Calu3 (cell line): Measurements from ENCODE around the gene HIVEP3. TPM values are rescaled to one million over a fixed set of nuclear protein-coding genes. Genes with fewer than 3 reads are reported as not detected.

Source experiments
- BruUV-seq: library from RNA; stranded (reverse); fragments of 400-500 nt; replicated peaks from 2 replicates; lab custom pipeline; 2021; lab: Mats Ljungman, UMichigan
- CTCF ChIA-PET: fragments of 300-600 bp; sonication (Branson Sonifier 250); formaldehyde crosslinking; loops from one replicate; lab custom pipeline; 2022; ENCODE audit warnings: antibody characterized with exemption; lab: Charles Lee
- DNase-seq: peaks from one replicate; pipeline ENCODE4 v3.0.0; 2022
- H3K27ac Mint-ChIP-seq: one replicate; pipeline ENCODE4 v1.8.0; 2022; ENCODE audit warnings: mixed read lengths; ENCODE audit not compliant: unreplicated experiment
- H3K27me3 Mint-ChIP-seq: one replicate; pipeline ENCODE4 v1.8.0; 2022; ENCODE audit warnings: mixed read lengths; ENCODE audit not compliant: unreplicated experiment
- H3K36me3 Mint-ChIP-seq: one replicate; pipeline ENCODE4 v1.8.0; 2022; ENCODE audit warnings: mild to moderate bottlenecking, moderate library complexity, mixed read lengths; ENCODE audit not compliant: insufficient read depth, unreplicated experiment
- H3K4me1 Mint-ChIP-seq: one replicate; pipeline ENCODE4 v1.8.0; 2022; ENCODE audit warnings: mild to moderate bottlenecking, low read depth, mixed read lengths; ENCODE audit not compliant: unreplicated experiment
- H3K4me3 Mint-ChIP-seq: one replicate; pipeline ENCODE4 v1.8.0; 2022; ENCODE audit warnings: mild to moderate bottlenecking, low read depth, moderate library complexity, mixed read lengths; ENCODE audit not compliant: unreplicated experiment
- H3K9me3 Mint-ChIP-seq: one replicate; pipeline ENCODE4 v1.8.0; 2022; ENCODE audit warnings: low read depth, mixed read lengths; ENCODE audit not compliant: unreplicated experiment
- intact Hi-C: fragments of 100-400 bp; cut with micrococcal nuclease; formaldehyde crosslinking; loops from one replicate; pipeline ENCODE4 v1.10.0; 2022; ENCODE audit not compliant: unreplicated experiment
- total RNA-seq: library from RNA; stranded (reverse); gene quantifications from 2 replicates; pipeline ENCODE4 v1.2.3, GENCODE V29; 2022
- TF ChIP-seq, protein P1 (sequence below): fragments of 200-600 bp; IDR thresholded peaks from one replicate; pipeline ENCODE4 v1.8.0; 2022; ENCODE audit warnings: antibody characterized with exemption; ENCODE audit not compliant: unreplicated experiment

The HIVEP3 gene
- total RNA-seq, 1 experiment from 2014 or later: 9.0 TPM

DNA sequence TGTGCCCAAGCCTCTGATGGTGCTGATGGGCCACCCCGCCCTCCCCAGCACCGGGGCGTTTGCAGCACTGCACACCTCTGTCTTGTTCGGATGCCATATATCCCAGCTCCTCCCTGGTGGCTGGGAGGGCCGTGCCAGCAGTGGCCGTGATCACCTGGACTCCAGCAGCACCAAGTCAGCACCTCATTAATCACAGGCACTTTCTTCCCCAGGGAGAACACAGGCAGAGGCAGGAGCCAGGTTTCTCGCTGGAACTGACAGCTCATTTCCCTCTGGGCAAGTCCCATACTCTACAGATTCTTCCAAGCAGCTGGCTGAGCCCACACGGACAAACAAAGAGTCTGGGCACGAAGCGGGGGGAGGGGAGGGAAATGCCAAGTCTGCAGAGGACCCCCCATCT, 292.6 kb downstream of the HIVEP3 start:
- no peaks in the 10 kb centered on the region for H3K36me3 Mint-ChIP-seq
- H3K4me3 Mint-ChIP-seq: no peak overlapping the region
- H3K27ac Mint-ChIP-seq: no peak overlapping the region
- intact Hi-C loops: no loop called here
- CTCF ChIA-PET: no interaction called here
- TF ChIP-seq, protein P1, sequence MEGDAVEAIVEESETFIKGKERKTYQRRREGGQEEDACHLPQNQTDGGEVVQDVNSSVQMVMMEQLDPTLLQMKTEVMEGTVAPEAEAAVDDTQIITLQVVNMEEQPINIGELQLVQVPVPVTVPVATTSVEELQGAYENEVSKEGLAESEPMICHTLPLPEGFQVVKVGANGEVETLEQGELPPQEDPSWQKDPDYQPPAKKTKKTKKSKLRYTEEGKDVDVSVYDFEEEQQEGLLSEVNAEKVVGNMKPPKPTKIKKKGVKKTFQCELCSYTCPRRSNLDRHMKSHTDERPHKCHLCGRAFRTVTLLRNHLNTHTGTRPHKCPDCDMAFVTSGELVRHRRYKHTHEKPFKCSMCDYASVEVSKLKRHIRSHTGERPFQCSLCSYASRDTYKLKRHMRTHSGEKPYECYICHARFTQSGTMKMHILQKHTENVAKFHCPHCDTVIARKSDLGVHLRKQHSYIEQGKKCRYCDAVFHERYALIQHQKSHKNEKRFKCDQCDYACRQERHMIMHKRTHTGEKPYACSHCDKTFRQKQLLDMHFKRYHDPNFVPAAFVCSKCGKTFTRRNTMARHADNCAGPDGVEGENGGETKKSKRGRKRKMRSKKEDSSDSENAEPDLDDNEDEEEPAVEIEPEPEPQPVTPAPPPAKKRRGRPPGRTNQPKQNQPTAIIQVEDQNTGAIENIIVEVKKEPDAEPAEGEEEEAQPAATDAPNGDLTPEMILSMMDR: no peak
- H3K4me1 Mint-ChIP-seq: peaks cover 8% of the 10 kb centered on the region
- BruUV-seq: no TSS peak
- H3K27me3 Mint-ChIP-seq: peaks cover 12% of the 10 kb centered on the region
- no peaks in the 10 kb centered on the region for H3K9me3 Mint-ChIP-seq
- no peak for DNase-seq

DNA sequence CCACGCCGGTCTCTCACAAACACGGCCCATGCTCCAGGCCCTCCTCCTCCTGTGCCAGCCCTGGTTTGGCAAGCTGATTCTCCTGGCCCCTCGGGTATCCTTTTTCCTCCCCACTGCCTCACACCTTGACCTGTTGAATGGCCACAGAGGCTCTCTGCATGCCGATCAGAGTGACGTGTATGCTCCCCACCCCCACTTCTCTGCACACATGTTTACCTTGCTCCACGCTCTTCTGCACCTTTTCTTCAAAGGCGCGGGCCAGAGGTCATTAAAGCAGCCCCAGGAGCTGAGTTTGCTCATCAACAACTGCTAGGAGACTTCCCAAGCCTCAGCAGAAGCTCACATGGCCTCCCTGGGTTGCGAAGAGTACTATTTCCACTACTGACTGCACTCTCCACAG, 295.0 kb downstream of the HIVEP3 start:
- Mint-ChIP-seq H3K4me3 (no peak overlapping the region), H3K27me3 (peaks cover 13% of the 10 kb centered on the region), H3K27ac (no peak overlapping the region), H3K36me3 (no peaks in the 10 kb centered on the region), H3K9me3 (no peaks in the 10 kb centered on the region), H3K4me1 (peaks cover 8% of the 10 kb centered on the region)
- no TSS peak for BruUV-seq
- CTCF ChIA-PET: no interaction called here
- no peak for DNase-seq
- intact Hi-C loops: no loop called here
- TF ChIP-seq, protein P1: no peak

DNA sequence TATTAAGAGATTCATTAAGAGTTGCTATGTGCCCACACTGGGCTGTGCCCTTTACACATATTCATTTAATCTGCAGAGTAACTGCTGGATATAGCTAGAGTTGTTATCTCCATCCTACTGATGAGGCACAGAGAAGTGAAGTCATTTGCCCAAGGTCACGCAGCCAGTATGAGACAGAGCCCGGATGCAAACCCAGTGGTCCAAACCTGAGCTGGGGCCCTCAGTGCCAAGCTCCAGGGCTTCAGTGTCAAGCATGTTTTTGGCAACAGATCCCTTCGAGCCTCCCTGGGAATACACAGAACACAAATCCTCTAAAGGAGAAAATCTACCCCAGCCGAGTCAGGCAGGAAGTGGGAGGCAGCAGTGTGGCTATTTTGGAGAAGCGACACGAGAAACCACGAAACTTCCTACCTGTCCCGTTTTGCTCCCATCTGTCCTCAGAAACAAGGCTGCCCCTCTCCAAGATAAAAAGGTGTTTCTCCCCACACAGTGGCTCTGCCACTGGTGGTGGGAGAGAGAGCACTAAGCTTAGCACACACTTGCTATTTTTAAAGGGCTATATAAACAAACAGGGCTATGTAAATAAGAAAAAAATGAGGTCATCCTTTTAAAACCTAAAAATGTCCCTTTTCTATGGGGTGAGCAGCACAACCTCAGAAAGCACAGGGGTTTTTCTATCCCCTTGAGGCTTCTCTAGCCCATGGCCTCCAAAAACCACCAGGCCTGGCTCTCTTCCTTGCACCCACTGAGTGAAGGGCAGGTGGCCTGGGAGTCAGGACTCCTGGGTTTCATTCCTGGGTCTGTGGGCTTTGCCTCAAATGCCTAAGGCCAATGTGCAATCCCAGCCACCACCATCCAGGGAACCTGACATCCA, 295.6 kb downstream of the HIVEP3 start:
- H3K9me3 Mint-ChIP-seq: no peaks in the 10 kb centered on the region
- H3K27ac Mint-ChIP-seq: no peak overlapping the region
- H3K27me3 Mint-ChIP-seq: peaks cover 13% of the 10 kb centered on the region
- CTCF ChIA-PET: interaction anchor here (0.9 kb wide), 1 partner anchor 80 kb away, joined by 3 read pairs; no protein-coding TSS in a partner anchor
- intact Hi-C loops: no loop called here
- no TSS peak for BruUV-seq
- no peak for DNase-seq
- H3K4me3 Mint-ChIP-seq: no peak overlapping the region
- TF ChIP-seq, protein P1: no peak
- H3K4me1 Mint-ChIP-seq: peaks cover 8% of the 10 kb centered on the region
- no peaks in the 10 kb centered on the region for H3K36me3 Mint-ChIP-seq

DNA sequence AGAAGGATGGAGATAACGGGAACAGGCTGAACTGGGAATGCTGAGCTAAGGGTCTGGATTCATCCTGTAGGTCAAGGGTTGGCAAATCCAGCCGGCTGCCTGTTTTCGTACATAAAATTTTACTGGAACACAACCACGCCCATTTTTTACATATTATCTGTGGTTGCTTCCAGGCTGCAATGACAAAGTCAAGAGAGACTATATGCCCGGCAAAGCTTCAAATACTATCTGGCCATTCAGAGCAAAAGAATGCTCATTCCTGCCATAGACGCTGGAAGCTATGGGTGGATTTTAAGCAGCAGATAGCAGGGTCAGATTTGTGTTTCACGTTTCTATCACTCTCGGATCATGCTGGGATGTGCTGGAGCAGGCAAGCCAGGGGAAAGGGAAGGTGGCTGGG, 296.3 kb downstream of the HIVEP3 start:
- Mint-ChIP-seq H3K27me3 (peaks cover 13% of the 10 kb centered on the region), H3K9me3 (no peaks in the 10 kb centered on the region), H3K36me3 (no peaks in the 10 kb centered on the region), H3K4me1 (peaks cover 8% of the 10 kb centered on the region), H3K4me3 (no peak overlapping the region), H3K27ac (no peak overlapping the region)
- no TSS peak for BruUV-seq
- DNase-seq: no peak
- TF ChIP-seq, protein P1: no peak
- CTCF ChIA-PET: interaction anchor here (0.9 kb wide), 1 partner anchor 79 kb away, joined by 3 read pairs; no protein-coding TSS in a partner anchor
- intact Hi-C loops: no loop called here
